ENCODE data around the gene EPM2A.

GRCh38 chr6:145621776-145622175 lies 113.5 kb downstream of the EPM2A start:
- no peak for TF ChIP-seq CTCF (IDR thresholded peaks at IDR 0.05)
- TF ChIP-seq EZH2 (IDR thresholded peaks at IDR 0.05): no peak
